H1 (cell line): ENCODE data around the gene CENPP. TPM values are rescaled to one million over a fixed set of nuclear protein-coding genes. Genes with fewer than 3 reads are reported as not detected.

Experiments
- CTCF ChIA-PET: fragments of 300-600 bp; sonication (Branson Sonifier 250); formaldehyde crosslinking; loops from one replicate; lab custom pipeline; 2021; ENCODE audit not compliant: partially characterized antibody; lab: Charles Lee
- POLR2A ChIA-PET: fragments of 300-600 bp; sonication (Branson Sonifier 250); formaldehyde crosslinking; loops from one replicate; lab custom pipeline; 2021; ENCODE audit warnings: inconsistent platforms; ENCODE audit not compliant: partially characterized antibody; lab: Charles Lee
- DNase-seq, 2 experiments: peaks; one replicate each; pipeline versions ENCODE4 v3.0.0 to v3.0.0-alpha.2; 2010 to 2022; ENCODE audit warnings: low spot score in 2 of 2, low read depth in 1 of 2, mixed read lengths in 1 of 2
- FAIRE-seq: peaks from 2 replicates; lab custom pipeline; 2011; peaks lifted over from hg19 to GRCh38; lab: Jason Lieb, UNC
- H2AFZ ChIP-seq: 2 replicates; pipeline ENCODE4 v1.8.1; 2012; ENCODE audit warnings: low read length, inconsistent platforms
- H2AK5ac ChIP-seq: 2 replicates; pipeline ENCODE4 v1.6.1; 2013; ENCODE audit warnings: low read depth, low read length
- H2BK120ac ChIP-seq: replicated peaks from 2 replicates; pipeline ENCODE3; 2013; ENCODE audit warnings: low read depth, low read length, inconsistent platforms
- H2BK12ac ChIP-seq: 2 replicates; pipeline ENCODE4 v1.6.1; 2013; ENCODE audit warnings: low read depth, low read length
- H2BK15ac ChIP-seq: 2 replicates; pipeline ENCODE4 v1.6.1; 2013; ENCODE audit warnings: low read length
- H2BK20ac ChIP-seq: 2 replicates; pipeline ENCODE4 v1.6.1; 2013; ENCODE audit warnings: low read length
- H2BK5ac ChIP-seq: 2 replicates; pipeline ENCODE4 v1.6.1; 2013; ENCODE audit warnings: low read depth, low read length
- H3K14ac ChIP-seq: 2 replicates; pipeline ENCODE4 v1.6.1; 2013; ENCODE audit warnings: inconsistent platforms; ENCODE audit not compliant: insufficient read length
- H3K18ac ChIP-seq: 2 replicates; pipeline ENCODE4 v1.6.1; 2013; ENCODE audit warnings: low read length; ENCODE audit errors: extremely low read depth
- H3K23ac ChIP-seq: 2 replicates; pipeline ENCODE4 v1.6.1; 2013; ENCODE audit warnings: inconsistent platforms; ENCODE audit not compliant: insufficient read length
- H3K23me2 ChIP-seq: 2 replicates; pipeline ENCODE4 v1.6.1; 2013; ENCODE audit warnings: low read depth, low read length
- H3K27ac ChIP-seq: 2 replicates; pipeline ENCODE4 v1.6.1; 2011; ENCODE audit warnings: low read depth, low read length, inconsistent platforms
- H3K27me3 ChIP-seq, 4 experiments: replicated peaks in 1 of 4; 1 replicate in 1 of 4; 2 replicates in 3 of 4; pipeline versions ENCODE4 v1.6.1 to v1.8.1; 2011 to 2013; ENCODE audit warnings: low read length in 3 of 4, mild to moderate bottlenecking in 3 of 4, inconsistent platforms in 2 of 4, mixed read lengths in 2 of 4, moderate library complexity in 1 of 4; ENCODE audit not compliant: control insufficient read depth in 3 of 4, insufficient read depth in 3 of 4; ENCODE audit errors: extremely low read depth in 1 of 4
- H3K36me3 ChIP-seq, 4 experiments: 2 replicates each; pipeline versions ENCODE4 v1.6.1 to v1.8.1; 2011 to 2013; ENCODE audit warnings: mild to moderate bottlenecking in 4 of 4, low read length in 3 of 4, moderate library complexity in 2 of 4, control low read depth in 1 of 4, inconsistent platforms in 1 of 4; ENCODE audit not compliant: insufficient read depth in 4 of 4, control insufficient read depth in 2 of 4
- H3K4ac ChIP-seq: replicated peaks from 2 replicates; pipeline ENCODE3; 2013; ENCODE audit warnings: low read length, low read depth, mixed read lengths, inconsistent platforms; ENCODE audit not compliant: insufficient read length
- H3K4me1 ChIP-seq, 4 experiments: replicated peaks in 1 of 4; 1 replicate in 1 of 4; 2 replicates in 3 of 4; pipeline versions ENCODE4 v1.6.1 to v1.8.1; 2011 to 2013; ENCODE audit warnings: low read length in 3 of 4, inconsistent platforms in 2 of 4, mixed read lengths in 1 of 4; ENCODE audit not compliant: insufficient read depth in 4 of 4, control insufficient read depth in 3 of 4
- H3K4me2 ChIP-seq, 2 experiments: 2 replicates each; pipeline versions ENCODE4 v1.6.1 to v1.8.1; 2011 to 2013; ENCODE audit warnings: low read depth in 2 of 2, low read length in 2 of 2, control low read depth in 1 of 2, inconsistent platforms in 1 of 2, mild to moderate bottlenecking in 1 of 2; ENCODE audit not compliant: insufficient read depth in 1 of 2
- H3K4me3 ChIP-seq, 4 experiments: fragments of 200-600, 300-600 bp in 1 of 4; sonication (generic), shearing (Covaris generic), sonication (Bioruptor Twin) in 1 of 4; 2 replicates each; pipeline versions ENCODE4 v1.5.1 to v1.8.1; 2011 to 2016; ENCODE audit warnings: low read length in 4 of 4, low read depth in 3 of 4, control low read depth in 2 of 4, inconsistent platforms in 2 of 4, mild to moderate bottlenecking in 2 of 4, mixed read lengths in 1 of 4, moderate library complexity in 1 of 4; ENCODE audit not compliant: insufficient read depth in 2 of 4; ENCODE audit errors: extremely low read depth in 1 of 4
- H3K56ac ChIP-seq: replicated peaks from 2 replicates; pipeline ENCODE3; 2013; ENCODE audit warnings: low read depth, mild to moderate bottlenecking, mixed read lengths, low read length, inconsistent platforms; ENCODE audit not compliant: insufficient read length
- H3K79me1 ChIP-seq: 2 replicates; pipeline ENCODE4 v1.6.1; 2013; ENCODE audit warnings: low read depth, low read length, control low read depth
- H3K79me2 ChIP-seq, 2 experiments: 2 replicates each; pipeline versions ENCODE4 v1.6.1 to v1.8.1; 2012 to 2013; ENCODE audit warnings: low read length in 2 of 2, mild to moderate bottlenecking in 2 of 2, inconsistent platforms in 1 of 2; ENCODE audit not compliant: insufficient read depth in 2 of 2, control insufficient read depth in 1 of 2
- H3K9ac ChIP-seq, 4 experiments: replicated peaks in 1 of 4; 1 replicate in 1 of 4; 2 replicates in 3 of 4; pipeline versions ENCODE4 v1.6.1 to v1.8.1; 2011 to 2013; ENCODE audit warnings: low read depth in 3 of 4, low read length in 3 of 4, control low read depth in 2 of 4, mild to moderate bottlenecking in 2 of 4, moderate library complexity in 2 of 4, inconsistent platforms in 1 of 4; ENCODE audit errors: extremely low read depth in 1 of 4
- H3K9me3 ChIP-seq, 2 experiments: 2 replicates each; pipeline versions ENCODE4 v1.6.1 to v1.8.1; 2012 to 2013; ENCODE audit warnings: mild to moderate bottlenecking in 2 of 2, moderate library complexity in 2 of 2, control low read depth in 1 of 2, inconsistent platforms in 1 of 2, low read depth in 1 of 2, low read length in 1 of 2, mixed read lengths in 1 of 2; ENCODE audit not compliant: insufficient read depth in 2 of 2
- H4K20me1 ChIP-seq, 2 experiments: replicated peaks in 1 of 2; 2 replicates each; pipeline versions ENCODE3 to v1.8.1; 2011 to 2013; ENCODE audit warnings: inconsistent platforms in 2 of 2, low read length in 2 of 2, mild to moderate bottlenecking in 1 of 2; ENCODE audit not compliant: insufficient read depth in 2 of 2, control insufficient read depth in 1 of 2
- H4K5ac ChIP-seq: 2 replicates; pipeline ENCODE4 v1.6.1; 2013; ENCODE audit warnings: low read length, low read depth, mixed read lengths, inconsistent platforms; ENCODE audit not compliant: insufficient read length
- H4K8ac ChIP-seq: 2 replicates; pipeline ENCODE4 v1.8.0; 2013; ENCODE audit warnings: mild to moderate bottlenecking, moderate library complexity, low read length, inconsistent platforms; ENCODE audit not compliant: insufficient read depth; ENCODE audit errors: extremely low read depth
- H4K91ac ChIP-seq: replicated peaks from 2 replicates; pipeline ENCODE3; 2013; ENCODE audit warnings: low read length, mixed read lengths, inconsistent platforms; ENCODE audit not compliant: insufficient read length
- WGBS, 2 experiments: shearing (Covaris generic) in 1 of 2; methylation state at CpG; one replicate each; pipeline versions ENCODE4 v1.1.6 to v1.1.7; 2013 to 2015; ENCODE audit warnings: low lambda C conversion rate in 2 of 2, mixed read lengths in 2 of 2, inconsistent platforms in 1 of 2, low coverage in 1 of 2, missing lambda C conversion rate in 1 of 2; ENCODE audit not compliant: insufficient replicate concordance in 2 of 2, insufficient coverage in 1 of 2, insufficient read length in 1 of 2; ENCODE audit errors: extremely low coverage in 1 of 2, missing lambda C conversion rate in 1 of 2; 5-methylcytosine and 5-hydroxymethylcytosine counted together
- polyA plus RNA-seq, 7 experiments: library from polyadenylated mRNA; depleted of rRNA in 3 of 7; stranded (reverse) in 5 of 7; unstranded in 2 of 7; fragments of >200 nt in 5 of 7; fragments of 200-250 nt in 2 of 7; gene quantifications; 1 replicate in 5 of 7; 2 replicates in 1 of 7; 4 replicates in 1 of 7; pipeline versions ENCODE4 v1.2.1 to v1.2.3, GENCODE V29; 2011 to 2013; ENCODE audit warnings: missing spikeins in 2 of 7, mixed read lengths in 2 of 7
- total RNA-seq: library from RNA; stranded (reverse); fragmentation: NEBNext Ultra II Directional; extraction: Animal tissue kit (Norgen Biotek cat#: 25700); gene quantifications from 2 replicates; pipeline ENCODE4 v1.2.1, GENCODE V29; 2021

CENPP gene
- total and polyA plus RNA-seq, 2 of the 8 experiments (the other 6 are each of a cell fraction or from before 2014, with no cell fraction given) = 2.7 to 10.8 TPM

DNA sequence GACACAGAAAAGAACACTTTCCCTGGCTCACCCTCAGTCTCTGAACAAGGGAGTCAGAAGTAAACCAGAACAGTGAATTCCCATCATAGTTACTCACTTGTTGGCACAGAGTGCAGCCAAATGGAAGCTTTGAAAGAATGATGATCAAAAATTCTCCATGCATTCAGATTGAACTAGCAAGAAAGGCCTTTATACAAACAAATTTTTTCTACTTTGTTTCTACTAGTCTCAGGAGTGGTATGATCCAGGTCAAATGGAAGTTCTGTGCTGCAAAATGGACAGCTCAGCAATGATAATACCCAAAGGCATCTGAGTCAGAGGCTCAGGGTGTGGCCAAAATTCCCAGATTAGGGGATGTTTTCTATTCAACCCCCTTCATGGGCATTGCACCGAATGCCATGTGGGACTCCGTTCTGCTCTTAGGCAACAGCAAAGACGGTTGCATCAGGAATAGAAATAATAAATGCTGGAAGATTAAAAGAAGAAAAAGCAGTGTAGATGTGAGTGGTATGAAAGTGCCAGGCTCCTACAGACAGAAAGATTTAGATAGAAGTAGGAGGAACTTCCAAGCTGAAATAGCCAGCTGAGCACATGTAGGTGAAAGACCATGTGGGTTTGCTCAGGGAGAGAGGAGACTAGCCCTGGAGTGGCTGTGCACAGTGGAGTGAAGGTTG lies 180.6 kb downstream of the CENPP start:
- no peak overlapping the region for H4K5ac ChIP-seq
- H3K27me3 ChIP-seq = no peaks in the 10 kb centered on the region
- no peak overlapping the region for H2AFZ ChIP-seq
- H3K9ac ChIP-seq = no peak overlapping the region
- no peak overlapping the region for H3K4me3 ChIP-seq
- H2BK20ac ChIP-seq = no peak overlapping the region
- no peak overlapping the region for H2AK5ac ChIP-seq
- H3K4ac ChIP-seq = no peak overlapping the region
- H4K20me1 ChIP-seq = no peaks in the 10 kb centered on the region
- no peak overlapping the region for H3K56ac ChIP-seq
- no peak overlapping the region for H3K18ac ChIP-seq
- no peak overlapping the region for H3K23ac ChIP-seq
- no peak overlapping the region for H3K14ac ChIP-seq
- no peaks in the 10 kb centered on the region for H3K23me2 ChIP-seq
- no peaks in the 10 kb centered on the region for H3K79me2 ChIP-seq
- H4K8ac ChIP-seq = no peak overlapping the region
- H4K91ac ChIP-seq = no peak overlapping the region
- FAIRE-seq = no peak
- WGBS, 2 experiments = 93% methylated on average over 3 of the region's 3 CpGs; no CpG with 5 or more reads in 1 of the 2 experiments
- CTCF ChIA-PET = no interaction called here
- no peak overlapping the region for H2BK15ac ChIP-seq
- no peak overlapping the region for H2BK120ac ChIP-seq
- H2BK5ac ChIP-seq = no peak overlapping the region
- no peak overlapping the region for H3K27ac ChIP-seq
- peaks cover 2 to 3% (median 2%) of the 10 kb centered on the region in 4 experiments; a peak in 5 of 7 replicates for H3K4me1 ChIP-seq
- H3K4me2 ChIP-seq = no peak overlapping the region
- POLR2A ChIA-PET = no interaction called here
- no peak for DNase-seq
- H3K9me3 ChIP-seq = no peaks in the 10 kb centered on the region
- H2BK12ac ChIP-seq = no peak overlapping the region
- no peaks in the 10 kb centered on the region for H3K79me1 ChIP-seq
- no peaks in the 10 kb centered on the region for H3K36me3 ChIP-seq
